HG02642 (cell line): ENCODE measurements around the gene MN1.

Experiments used
- ATAC-seq: cut with Tn5 transposase; IDR thresholded peaks from one replicate; pipeline ENCODE4 v1.9.1; 2021; ENCODE audit warnings: mild to moderate bottlenecking; ENCODE audit not compliant: unreplicated experiment, poor library complexity

The MN1 gene

DNA sequence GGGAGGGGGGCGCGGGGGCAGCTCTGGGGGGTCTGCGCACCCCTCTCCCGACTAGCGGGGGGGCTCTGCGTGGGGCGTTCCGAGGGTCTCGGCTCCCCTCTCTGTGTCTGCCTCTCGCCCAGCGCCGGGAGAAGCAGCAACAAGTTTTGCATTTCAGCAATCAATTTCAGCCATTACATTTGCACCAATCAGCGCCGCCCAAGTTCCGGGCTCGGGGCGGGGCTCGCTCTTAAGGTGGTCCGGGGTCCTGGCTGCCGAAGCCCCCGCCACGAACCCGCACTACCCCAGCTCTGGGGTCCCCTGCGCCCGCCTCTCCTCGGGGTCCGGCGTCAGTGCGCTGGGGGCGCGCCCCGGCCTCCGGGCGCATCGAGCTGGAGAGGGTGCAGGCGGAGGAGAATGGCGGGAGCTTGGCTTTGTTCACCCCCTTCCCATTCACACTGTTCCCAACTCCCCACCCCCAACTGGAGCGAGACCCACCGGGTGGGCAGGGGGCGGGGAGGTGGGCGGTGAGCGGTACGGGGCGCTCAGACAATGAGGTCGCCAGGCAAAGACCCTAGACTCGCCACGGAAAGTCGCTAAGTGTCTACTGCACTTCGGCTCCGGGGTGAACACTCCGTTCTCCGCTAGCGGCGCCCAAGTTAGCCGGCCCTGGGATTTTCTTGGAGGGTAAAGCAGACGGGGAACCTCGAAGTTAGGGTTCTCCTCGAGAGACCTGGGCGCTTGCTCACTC is at the start of gene MN1:
Gene MN1, minus strand, starts transcription at position 141 of the 730 bp plus-strand sequence. CDS start 1,213 bp downstream, outside the sequence.
- ATAC-seq = no peak

DNA sequence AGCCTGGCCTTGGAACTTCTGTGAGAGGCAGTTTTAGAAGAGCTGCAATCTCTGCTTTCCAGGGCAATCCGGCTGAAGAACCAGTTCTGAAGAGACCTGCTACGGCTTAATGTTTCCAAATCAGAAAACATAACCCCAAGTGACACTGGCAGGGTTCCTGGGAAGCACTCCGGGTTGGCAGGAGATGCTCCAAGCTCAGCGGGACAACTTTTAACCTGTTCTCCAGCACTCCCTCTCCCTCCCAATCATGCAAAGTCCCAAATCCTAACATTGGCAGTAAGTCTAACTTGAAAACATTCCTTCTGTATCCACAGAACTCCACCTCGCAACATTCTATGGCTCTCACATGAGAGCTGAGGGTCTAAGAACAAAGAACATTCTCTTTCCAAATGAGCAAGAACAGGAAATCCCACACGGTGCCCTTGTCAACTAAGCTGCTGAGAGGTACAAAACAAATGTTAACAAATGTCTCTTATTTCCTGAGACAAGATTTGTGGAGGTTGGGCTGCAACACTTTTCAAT is 48.5 kb upstream of the MN1 start:
- no peak for ATAC-seq

DNA sequence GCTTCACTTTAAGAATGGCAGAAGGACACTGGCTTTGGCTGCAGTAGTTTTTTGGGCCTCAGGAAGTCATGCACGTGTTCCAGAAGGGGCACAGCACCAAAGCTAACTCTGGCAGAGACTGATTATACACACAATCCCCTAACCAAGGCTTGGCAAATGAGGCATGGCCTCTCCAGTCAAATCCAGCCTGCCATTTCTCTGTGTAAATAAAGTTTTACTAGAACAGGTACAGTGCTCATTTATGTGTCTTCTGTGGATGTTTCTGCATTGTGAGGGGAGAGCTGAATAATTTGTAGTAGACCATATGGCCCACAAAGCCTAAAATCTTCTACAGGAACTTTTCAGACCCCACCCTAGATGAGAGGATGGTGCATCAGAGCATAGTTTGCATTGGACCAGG is 46.4 kb upstream of the MN1 start:
- ATAC-seq = no peak

DNA sequence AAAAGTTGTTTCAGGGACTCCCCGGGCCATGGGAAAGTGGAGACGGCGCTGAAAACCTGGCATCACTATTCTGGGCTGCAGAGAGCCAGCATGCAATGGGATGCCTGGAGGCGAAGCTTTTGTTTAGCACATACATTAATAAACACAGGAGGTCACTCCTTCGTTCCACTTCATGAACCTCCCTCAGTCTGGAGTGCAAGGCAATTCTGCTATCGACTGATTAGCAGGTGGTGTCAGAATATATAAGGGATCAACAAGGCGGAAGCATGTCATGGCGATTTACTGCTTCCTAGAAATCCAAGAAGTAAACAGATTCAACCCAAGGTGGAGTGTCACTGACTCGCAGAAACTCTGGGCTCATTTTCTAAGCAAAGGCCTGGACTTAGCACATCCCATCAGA is 45.4 kb upstream of the MN1 start:
- ATAC-seq = no peak

DNA sequence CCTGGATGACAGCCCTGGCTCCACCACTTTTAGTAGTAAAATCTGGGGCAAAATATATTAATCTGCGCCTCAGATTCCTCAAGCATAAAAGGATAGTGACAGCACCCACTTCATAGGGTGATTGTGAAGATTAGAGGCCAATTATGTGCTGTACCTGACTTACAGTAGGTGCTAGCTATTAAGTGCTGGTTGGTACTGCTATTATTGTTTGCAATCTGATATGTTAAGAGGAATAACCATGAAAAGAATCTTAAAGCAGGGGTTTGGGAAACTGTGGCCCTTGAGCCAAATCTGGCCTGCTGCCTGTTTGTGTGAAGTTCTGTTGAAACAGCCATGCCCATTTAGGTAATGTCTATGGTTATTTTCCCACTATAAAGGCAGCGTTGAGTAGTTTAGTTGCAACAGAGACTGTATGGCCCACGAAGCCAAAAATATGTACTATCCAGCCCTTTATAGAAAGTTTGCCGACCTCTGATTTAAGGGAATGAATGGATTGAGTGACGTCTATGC is 44.7 kb upstream of the MN1 start:
- ATAC-seq = no peak

DNA sequence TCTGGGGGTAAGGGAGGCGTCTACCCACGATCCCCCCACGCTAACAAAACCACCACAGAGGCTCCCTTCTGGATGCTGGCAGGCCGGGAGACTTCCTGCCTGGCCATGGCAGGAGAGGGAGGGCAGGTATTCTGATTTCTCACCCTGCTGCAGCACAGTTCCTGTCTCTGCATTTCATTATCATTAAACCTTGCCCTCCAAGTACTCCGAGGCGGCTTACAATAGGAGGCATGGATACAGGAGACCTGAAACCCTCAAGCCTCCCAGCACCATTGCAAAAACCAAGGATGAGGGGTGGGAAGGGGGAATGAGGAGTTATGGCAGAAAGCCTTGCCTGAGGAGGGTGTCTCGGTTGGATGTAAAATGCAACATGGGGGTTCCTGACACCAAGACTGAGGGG is 44.1 kb upstream of the MN1 start:
- ATAC-seq = no peak

DNA sequence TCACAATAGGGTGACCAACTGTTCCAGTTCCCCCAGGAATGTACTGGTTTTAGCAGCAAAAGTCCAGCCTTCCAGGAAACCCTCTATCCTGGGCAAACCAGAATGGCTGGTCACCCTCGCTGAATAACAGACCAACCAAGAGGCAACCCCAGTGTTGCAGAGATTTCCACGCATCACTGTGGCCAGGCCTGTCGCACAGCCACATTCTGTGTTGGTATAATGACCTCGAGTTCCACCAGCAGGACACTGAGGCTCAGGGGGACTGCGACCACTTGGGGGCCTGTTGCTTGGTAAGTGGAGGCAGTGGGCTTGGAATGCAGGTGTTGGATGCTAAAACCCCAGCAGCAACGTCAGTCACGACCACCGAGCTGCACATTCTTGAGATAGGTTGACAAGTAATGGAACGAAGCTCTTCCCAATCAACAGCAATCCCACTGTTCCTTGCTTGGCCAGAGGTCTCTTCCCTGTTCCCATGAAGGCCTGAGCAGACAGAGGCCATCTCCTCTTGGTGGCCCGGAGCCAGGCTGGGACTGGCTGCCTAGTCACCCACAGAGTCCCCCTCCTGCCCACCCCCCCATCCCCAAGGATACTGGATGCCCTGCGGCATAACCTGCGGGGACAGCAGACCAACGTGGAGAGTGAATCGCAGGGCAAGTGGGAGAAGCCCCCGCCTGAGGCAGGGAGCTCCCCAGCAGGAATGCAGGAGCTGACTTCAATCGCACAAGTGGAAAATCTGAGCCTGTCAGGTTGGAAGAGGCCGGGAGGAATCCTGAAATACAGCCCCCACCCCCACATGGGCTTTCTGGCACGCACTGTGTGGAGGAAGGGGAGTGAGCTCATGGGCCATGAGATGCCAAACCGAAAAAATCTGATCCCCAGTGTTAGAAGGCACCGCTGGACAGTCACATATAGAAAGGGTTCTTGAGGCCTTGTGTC is 43.4 kb upstream of the MN1 start:
- ATAC-seq = no peak

DNA sequence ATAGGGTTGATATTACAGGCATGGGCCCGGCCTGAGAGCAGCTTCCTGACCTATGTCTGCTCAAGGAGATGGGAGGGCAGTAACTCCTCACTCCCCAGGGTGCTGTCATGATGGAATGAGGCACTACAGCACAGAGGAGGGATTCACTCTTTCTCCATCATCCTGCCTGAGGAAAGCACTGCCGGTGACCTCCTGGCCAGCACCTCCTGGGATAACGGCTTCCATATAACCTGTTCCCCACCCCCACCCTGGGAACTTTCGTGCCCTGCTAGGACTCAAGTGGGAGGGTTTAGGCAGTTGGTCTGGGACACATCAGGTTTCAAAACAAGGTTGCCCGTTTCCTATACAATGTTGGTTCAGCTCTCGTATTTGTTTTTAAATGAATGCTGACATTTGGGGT is 42.7 kb upstream of the MN1 start:
- ATAC-seq = no peak

DNA sequence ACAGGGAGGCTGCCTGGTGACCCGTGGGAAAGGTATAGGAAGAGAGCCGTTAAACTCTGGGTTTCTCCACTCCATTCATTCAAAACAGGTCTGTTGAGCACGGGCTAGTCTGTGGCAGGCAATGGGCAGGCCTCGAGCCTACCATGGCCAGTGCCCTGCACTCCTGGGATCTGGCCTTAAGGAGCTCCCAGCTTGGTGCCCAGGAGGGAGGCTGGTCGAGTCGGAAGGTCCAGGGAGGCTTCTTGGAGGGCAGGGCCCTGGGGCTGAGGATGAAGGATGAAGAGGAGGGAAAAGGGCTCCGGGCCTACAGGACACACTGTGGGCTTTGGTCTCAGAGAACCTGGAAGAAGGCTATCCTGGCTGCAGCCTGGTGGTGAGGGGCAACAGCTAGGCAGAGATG is 41.9 kb upstream of the MN1 start:
- no peak for ATAC-seq

DNA sequence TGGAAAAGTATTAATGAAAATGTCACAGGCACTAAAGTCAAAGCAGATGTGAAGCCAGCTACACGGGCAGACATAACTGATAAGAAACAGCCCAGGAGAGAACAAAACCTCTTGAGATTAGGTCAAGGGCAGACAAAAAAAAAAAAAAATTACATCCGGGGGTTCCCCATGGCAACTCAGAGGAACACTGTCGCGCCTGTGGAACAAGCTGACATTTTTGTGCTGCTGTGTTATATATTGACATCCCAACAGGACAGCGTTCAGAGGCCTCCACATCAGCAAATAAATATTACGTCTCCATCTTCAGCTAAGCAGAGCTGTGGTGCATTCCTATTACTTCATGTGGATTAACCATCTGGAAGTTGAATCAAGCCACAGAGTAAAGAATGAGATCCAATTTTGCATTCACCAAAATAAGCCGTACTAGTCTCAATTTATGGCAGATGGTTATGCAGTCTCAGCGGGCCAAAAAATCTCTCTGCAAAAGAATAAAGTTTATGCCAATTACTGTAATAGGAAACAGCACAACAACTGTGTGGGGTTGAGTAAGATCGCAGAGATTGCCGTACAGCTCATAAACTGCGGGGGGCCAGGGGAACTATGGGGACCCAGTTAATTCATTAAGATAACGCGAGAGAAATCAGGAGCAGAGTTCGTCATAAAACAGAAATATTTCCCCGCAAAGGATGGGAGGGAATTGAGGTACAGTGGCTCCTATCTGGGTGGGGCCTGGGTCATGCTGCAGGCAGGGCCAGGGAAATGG is 41.3 kb upstream of the MN1 start:
- no peak for ATAC-seq

DNA sequence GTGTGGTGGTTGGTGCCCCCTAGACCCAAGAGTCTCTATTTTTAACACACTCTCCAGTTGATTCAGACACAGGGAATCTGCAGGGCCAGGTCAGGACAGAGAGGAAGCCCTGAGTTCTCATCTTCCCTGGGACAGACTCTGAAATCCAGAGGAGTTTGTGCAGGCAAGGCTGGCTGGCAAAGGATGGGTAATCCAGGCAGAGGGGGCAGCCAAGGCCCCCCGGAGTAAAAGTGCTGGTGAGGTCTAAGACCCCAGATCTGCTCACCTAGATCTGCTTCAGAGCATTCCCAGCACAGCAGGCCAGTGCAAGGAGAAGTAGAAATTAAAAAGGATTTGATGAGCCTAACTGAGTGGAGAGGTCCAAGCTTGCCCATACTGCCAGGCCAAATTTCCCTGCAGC is 40.6 kb upstream of the MN1 start:
- no peak for ATAC-seq

DNA sequence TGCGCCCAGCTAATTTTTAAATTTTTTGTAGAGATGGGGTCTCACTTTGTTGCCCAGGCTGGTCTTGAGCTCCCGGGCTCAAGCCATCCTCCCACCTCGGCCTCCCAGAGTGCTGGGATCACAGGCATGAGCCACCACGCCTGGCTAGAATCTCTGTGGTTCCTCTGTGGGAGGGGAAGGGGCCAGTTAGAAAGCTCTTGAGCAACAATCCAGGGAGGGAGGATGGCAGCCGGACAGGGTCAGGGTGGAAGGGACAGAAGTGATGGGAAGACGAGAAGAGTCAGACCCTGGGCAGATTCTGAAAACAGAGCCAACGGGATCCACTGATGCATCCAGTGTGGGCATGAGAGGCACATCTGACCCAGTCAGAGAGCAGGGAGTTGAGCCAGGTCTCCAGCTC is 38.9 kb upstream of the MN1 start:
- ATAC-seq = no peak

DNA sequence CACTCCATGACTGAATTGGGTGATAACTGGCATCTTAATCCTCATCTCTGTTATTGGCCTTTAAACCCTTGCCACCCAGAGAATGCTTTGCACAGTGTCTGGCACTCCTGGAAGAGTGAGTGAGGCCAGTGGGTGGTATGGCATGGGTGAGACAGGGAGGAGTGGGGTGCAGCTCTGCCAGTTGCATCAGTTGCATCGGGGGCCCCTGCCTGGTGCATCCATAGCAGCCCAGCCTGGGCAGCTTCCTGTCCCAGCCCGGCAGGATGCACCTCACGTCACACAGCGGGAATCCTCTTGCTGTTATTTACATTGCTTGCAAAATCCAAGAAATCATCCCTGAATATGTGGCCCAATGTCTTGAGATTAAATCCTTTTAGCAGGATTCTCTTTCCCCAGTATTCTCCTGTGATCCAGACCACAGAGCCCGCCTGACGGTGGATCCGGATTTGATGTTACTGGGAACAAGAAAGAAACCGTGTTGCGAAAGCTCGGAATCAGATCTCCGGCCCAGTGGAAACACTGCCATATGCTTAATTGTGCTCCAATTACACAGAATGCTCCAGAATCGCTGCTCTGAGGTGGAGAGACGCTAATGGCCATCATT is 37.6 kb upstream of the MN1 start:
- no peak for ATAC-seq

DNA sequence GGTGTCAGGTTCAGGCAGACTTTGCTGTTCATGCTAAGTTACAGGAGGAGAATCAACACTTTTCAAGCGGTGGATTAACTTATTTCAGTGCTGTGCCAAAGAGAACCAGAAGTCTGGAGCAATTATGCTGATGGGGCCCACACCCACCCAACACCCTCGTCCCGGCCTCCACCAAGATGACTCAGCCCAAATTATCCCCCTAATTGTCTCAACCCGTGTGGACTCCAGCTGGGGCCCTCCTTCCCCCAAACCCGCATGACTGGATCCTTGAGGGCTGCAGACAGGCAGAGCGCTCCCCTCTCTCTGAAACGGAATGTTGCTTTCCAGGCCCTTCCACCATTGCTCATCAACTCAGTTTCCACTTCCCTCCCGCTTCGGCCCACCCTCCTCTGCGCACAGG is 34.6 kb upstream of the MN1 start:
- no peak for ATAC-seq

DNA sequence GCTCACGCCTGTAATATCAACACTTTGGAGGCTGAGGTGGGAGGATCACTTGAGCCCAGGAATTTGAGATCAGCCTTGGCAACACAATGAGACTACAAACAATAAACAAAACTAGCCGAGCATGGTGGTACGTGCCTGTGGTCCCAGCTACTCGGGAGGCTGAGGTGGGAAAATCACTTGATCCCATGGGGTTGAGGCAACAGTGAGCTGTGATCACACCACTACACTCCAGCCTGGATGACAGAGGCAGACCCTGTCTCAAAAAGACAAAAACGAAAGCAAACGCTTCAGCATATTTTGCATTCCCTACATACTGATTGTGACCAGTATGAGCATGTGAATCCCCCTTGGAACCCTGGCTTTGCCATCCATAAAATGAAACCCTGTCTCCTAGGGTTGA is 33.9 kb upstream of the MN1 start:
- no peak for ATAC-seq

DNA sequence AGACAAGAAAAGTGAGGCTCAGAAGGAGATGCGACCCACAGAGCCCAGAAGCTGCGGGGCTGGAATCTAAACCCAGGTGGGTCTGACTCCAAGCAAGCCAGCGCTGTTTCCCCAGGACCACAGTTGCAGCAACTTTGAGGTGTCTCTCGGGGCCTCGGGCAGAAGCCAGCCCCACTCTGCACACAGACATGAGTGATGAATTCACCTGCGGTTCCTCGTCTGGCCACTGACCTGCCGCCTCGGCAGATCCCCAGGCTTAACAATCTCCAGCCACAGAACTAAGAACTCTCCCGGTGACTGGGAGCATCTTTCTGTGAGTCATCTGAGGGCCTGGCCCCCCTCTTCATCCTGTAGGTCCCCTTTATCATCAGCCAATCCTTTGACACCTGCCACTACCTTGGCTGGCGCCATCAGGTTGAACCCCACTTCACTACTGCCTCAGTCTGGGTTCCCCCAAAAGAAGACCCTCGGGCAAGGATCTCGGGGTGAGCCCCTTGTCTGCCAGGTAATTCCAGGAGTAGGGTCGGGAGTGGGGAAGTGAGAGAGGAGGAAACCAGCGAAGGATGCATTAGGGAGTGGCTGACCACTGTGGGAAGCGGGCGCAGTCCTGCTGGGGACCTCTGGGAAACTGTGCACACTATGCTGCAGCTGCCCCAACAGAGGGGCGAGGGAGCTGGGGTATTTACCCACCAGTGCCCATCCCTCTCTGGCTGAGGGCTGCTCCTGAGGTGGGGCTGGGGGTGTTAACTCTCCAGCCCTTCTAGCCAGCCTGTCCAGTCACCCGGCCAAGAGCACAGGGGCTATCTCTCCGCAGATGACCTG is 33.0 kb upstream of the MN1 start:
- no peak for ATAC-seq

DNA sequence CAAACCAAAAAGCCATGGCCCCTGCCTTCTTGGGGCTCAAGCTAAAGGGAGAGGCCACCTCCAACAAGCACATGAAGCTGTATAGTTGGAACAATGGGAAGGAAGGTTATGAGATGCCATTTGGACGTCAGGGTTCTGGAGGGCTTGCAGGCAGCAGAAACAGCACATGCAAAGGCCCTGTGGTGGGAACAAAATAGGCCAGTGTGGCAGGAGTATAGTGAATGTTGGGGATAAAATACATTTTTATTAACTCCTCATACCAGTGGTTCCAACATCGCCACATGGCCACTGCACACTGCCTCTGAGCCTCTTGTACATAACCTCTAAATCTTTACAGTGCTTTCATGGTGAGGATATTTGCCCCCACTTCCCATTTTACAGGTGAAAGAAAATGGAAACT is 32.2 kb upstream of the MN1 start:
- ATAC-seq = no peak

DNA sequence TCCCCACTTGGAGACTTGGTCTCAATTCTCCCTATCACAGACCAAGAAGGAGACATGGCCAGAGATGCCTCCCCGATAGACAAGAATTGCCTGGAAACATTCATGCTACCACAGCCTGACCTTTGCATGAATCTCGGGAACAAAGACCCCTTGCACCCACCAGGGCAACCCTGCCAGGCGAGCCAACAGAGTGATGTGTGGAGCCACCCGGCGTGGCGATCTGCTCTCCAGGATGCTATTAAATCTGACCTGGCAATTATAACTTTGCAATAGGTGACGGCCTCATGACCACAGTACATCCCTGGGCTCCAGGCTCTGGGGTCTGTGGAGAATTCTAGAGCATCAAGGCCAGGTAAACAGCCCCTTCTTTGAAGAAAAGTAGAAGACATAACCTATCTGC is 31.1 kb upstream of the MN1 start:
- no peak for ATAC-seq

DNA sequence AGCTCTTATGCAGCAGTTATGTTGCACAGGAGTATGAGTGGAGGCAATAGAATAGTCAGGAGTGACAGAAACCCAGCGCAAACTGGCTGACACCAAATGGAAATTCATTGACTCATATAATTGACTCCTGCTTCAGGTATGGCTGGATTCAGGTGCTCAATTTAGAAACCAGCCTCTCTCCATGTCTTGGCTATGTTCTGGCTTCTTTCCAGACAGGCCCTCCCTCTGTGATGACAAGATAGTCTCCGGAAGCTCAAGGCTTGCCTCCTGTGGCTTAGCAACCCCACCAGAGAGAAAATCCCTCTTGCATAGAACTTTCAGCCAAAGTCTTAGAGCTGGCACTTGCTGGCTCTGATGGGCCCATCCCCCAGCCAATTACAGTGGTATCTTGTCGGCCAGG is 28.1 kb upstream of the MN1 start:
- ATAC-seq = no peak
